ENCODE results near the gene SPI1.

SPI1 gene

GRCh38 chr11:47418454-47419259 is 40.3 kb upstream of the SPI1 start:
- no peak for ATAC-seq
- TF ChIP-seq GLIS3 (CRISPR knock-in tag; IDR thresholded peaks at IDR 0.05) = no peak
- no peak for TF ChIP-seq SNAI2 (CRISPR knock-in tag; IDR thresholded peaks at IDR 0.05)
- TF ChIP-seq OSR1 (CRISPR knock-in tag; IDR thresholded peaks at IDR 0.05) = no peak
- no peak for TF ChIP-seq ZC3H10 (CRISPR knock-in tag; IDR thresholded peaks at IDR 0.05)
- TF ChIP-seq TOX (CRISPR knock-in tag; IDR thresholded peaks at IDR 0.05; ENCODE audit: borderline replicate concordance) = no peak
- no peak for TF ChIP-seq ARNTL (CRISPR knock-in tag; IDR thresholded peaks at IDR 0.05; ENCODE audit: borderline replicate concordance, low read depth)
- TF ChIP-seq CREB5 (CRISPR knock-in tag; IDR thresholded peaks at IDR 0.05; ENCODE audit: low read depth) = no peak
- TF ChIP-seq TSHZ2 (CRISPR knock-in tag; IDR thresholded peaks at IDR 0.05) = no peak
- no peak for TF ChIP-seq ZFP3 (CRISPR knock-in tag; IDR thresholded peaks at IDR 0.05)
- TF ChIP-seq BACH2 (CRISPR knock-in tag; IDR thresholded peaks at IDR 0.05; ENCODE audit: borderline replicate concordance) = no peak
- no peak for TF ChIP-seq POU6F1 (CRISPR knock-in tag; IDR thresholded peaks at IDR 0.05; ENCODE audit: borderline replicate concordance, low read depth)
- TF ChIP-seq ZNF70 (CRISPR knock-in tag; IDR thresholded peaks at IDR 0.05) = no peak
- no peak for TF ChIP-seq PPARA (CRISPR knock-in tag; IDR thresholded peaks at IDR 0.05; ENCODE audit: borderline replicate concordance)
- TF ChIP-seq RARB (CRISPR knock-in tag; IDR thresholded peaks at IDR 0.05) = no peak
- TF ChIP-seq ZFP30 (CRISPR knock-in tag; IDR thresholded peaks at IDR 0.05) = no peak
- TF ChIP-seq CSRNP3 (CRISPR knock-in tag; IDR thresholded peaks at IDR 0.05) = no peak
- TF ChIP-seq ESRRG (CRISPR knock-in tag; IDR thresholded peaks at IDR 0.05) = no peak
- TF ChIP-seq ISL1 (CRISPR knock-in tag; IDR thresholded peaks at IDR 0.05) = no peak
- no peak for TF ChIP-seq ZNF565 (CRISPR knock-in tag; conservative IDR thresholded peaks at IDR 0.05; ENCODE audit: low read depth)
- TF ChIP-seq TCF4 (CRISPR knock-in tag; IDR thresholded peaks at IDR 0.05; ENCODE audit: borderline replicate concordance) = no peak

- TF ChIP-seq PATZ1 (CRISPR knock-in tag; IDR thresholded peaks at IDR 0.05; ENCODE audit: borderline replicate concordance) (no peak), ZNF8 (CRISPR knock-in tag; IDR thresholded peaks at IDR 0.05) (no peak), BACH2 (CRISPR knock-in tag; IDR thresholded peaks at IDR 0.05; ENCODE audit: borderline replicate concordance) (no peak), CREB5 (CRISPR knock-in tag; IDR thresholded peaks at IDR 0.05; ENCODE audit: low read depth) (no peak), ISL1 (CRISPR knock-in tag; IDR thresholded peaks at IDR 0.05) (no peak), ARNTL (CRISPR knock-in tag; IDR thresholded peaks at IDR 0.05; ENCODE audit: borderline replicate concordance, low read depth) (no peak), ESRRG (CRISPR knock-in tag; IDR thresholded peaks at IDR 0.05) (no peak)
- no peak for ATAC-seq
These were observed 39.4 kb upstream of the SPI1 start for GRCh38 chr11:47417712-47418111.

Measured in SK-N-SH treated with all-trans-retinoic acid at 6 μM for 48 hours (cell line).